GM12878 (cell line): ENCODE results near the gene RAB15.

Experiments
- EP300 ChIP-seq, 2 experiments: fragments of 150-350 bp in 1 of 2; IDR thresholded peaks; 2 replicates each; pipeline ENCODE4 v1.6.1; 2011 to 2012; ENCODE audit warnings: low read depth in 2 of 2, low read length in 2 of 2, borderline replicate concordance in 1 of 2, improper control_type of control experiment in 1 of 2, inconsistent platforms in 1 of 2; ENCODE audit not compliant: control insufficient read depth in 1 of 2
- GATAD2B ChIP-seq: fragments of 450-650 bp; conservative IDR thresholded peaks from 2 replicates; pipeline ENCODE4 v1.6.1; 2017; ENCODE audit warnings: low read depth, mild to moderate bottlenecking, moderate library complexity
- KDM1A ChIP-seq: fragments of 200-600 bp; sonication (generic); IDR thresholded peaks from 2 replicates; pipeline ENCODE4 v1.6.1; 2016; ENCODE audit warnings: borderline replicate concordance
- NR2C2 ChIP-seq: IDR thresholded peaks from 2 replicates; pipeline ENCODE4 v1.6.1; 2011; ENCODE audit warnings: borderline replicate concordance, low read depth; ENCODE audit not compliant: control insufficient read depth, insufficient read length
- POLR2A ChIP-seq: IDR thresholded peaks from 2 replicates; pipeline ENCODE4 v1.6.1; 2011; ENCODE audit warnings: low read depth, mild to moderate bottlenecking, low read length
- SMAD1 ChIP-seq: fragments of 450-650 bp; IDR thresholded peaks from 2 replicates; pipeline ENCODE4 v1.6.1; 2018; ENCODE audit warnings: mild to moderate bottlenecking, low read depth; ENCODE audit not compliant: partially characterized antibody
- TCF3 ChIP-seq: IDR thresholded peaks from 2 replicates; pipeline ENCODE4 v1.6.1; 2012; ENCODE audit warnings: low read depth, mild to moderate bottlenecking, low read length, borderline replicate concordance; ENCODE audit not compliant: insufficient read depth
- TF ChIP-seq, protein P1 (sequence below): IDR thresholded peaks from 2 replicates; pipeline ENCODE4 v1.6.1; 2011; ENCODE audit warnings: mild to moderate bottlenecking, low read depth, low read length, moderate library complexity; ENCODE audit not compliant: insufficient replicate concordance
- TF ChIP-seq, protein P2 (sequence below): IDR thresholded peaks from 2 replicates; pipeline ENCODE4 v1.6.1; 2012; ENCODE audit warnings: low read depth, low read length, improper control_type of control experiment
- TF ChIP-seq, protein P3 (sequence below), 3 experiments: IDR thresholded peaks in 2 of 3; conservative IDR thresholded peaks in 1 of 3; 2 replicates each; pipeline ENCODE4 v1.5.1; 2011; ENCODE audit warnings: low read depth in 3 of 3, low read length in 3 of 3, mild to moderate bottlenecking in 3 of 3, control low read depth in 2 of 3, moderate library complexity in 2 of 3, inconsistent platforms in 1 of 3, mixed read lengths in 1 of 3; ENCODE audit not compliant: control insufficient read depth in 2 of 3, insufficient read depth in 1 of 3; ENCODE audit errors: extremely low read depth in 1 of 3

DNA sequence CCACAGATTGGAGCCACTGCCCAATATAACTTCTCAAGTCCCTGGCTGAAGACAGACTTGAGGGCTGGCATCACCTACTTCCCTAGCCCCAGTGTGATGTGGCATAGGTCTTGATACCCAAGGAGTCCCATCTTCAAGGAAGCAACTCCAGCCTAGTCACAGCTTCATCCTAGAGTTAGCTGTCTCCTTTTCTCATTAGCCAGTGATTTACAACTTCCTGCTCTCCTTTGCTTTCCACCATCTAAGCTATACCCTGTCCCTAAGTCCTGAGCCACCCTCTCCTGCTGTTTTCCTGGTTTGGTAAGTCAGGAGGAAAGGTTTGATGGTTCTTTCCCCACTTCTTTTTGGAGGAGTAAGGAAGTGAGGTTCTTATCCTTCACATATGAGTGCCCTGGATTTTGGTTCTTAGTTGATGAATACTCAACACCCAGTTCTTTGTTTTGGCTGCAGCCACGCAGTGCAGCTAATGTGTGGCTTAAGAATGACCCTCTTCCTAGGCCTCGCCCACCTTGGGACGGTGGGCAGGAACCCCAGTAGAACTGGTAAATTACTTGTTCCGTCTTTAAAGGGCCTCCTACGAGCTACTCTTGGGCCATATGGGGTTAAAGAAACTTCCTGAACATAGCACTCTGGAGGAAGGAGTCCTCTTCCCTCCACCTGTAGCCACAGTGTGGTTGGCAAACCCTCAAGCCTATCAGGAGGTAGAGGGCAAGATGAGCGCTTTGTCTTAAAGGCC, 25.7 kb downstream of the RAB15 start:
- TF ChIP-seq SMAD1 (no peak), EP300 (IDR thresholded peaks at IDR 0.05; ENCODE audit: borderline replicate concordance in 1 of 2, control insufficient read depth in 1 of 2, low read depth in 2 of 2, low read length in 2 of 2) (no peak), KDM1A (no peak), TCF3 (no peak), GATAD2B (no peak), NR2C2 (no peak), POLR2A (no peak)
- TF ChIP-seq, protein P1, sequence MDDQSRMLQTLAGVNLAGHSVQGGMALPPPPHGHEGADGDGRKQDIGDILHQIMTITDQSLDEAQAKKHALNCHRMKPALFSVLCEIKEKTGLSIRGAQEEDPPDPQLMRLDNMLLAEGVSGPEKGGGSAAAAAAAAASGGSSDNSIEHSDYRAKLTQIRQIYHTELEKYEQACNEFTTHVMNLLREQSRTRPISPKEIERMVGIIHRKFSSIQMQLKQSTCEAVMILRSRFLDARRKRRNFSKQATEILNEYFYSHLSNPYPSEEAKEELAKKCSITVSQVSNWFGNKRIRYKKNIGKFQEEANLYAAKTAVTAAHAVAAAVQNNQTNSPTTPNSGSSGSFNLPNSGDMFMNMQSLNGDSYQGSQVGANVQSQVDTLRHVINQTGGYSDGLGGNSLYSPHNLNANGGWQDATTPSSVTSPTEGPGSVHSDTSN, result no peak
- TF ChIP-seq, protein P2, sequence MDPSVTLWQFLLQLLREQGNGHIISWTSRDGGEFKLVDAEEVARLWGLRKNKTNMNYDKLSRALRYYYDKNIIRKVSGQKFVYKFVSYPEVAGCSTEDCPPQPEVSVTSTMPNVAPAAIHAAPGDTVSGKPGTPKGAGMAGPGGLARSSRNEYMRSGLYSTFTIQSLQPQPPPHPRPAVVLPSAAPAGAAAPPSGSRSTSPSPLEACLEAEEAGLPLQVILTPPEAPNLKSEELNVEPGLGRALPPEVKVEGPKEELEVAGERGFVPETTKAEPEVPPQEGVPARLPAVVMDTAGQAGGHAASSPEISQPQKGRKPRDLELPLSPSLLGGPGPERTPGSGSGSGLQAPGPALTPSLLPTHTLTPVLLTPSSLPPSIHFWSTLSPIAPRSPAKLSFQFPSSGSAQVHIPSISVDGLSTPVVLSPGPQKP, result no peak
- TF ChIP-seq, protein P3, sequence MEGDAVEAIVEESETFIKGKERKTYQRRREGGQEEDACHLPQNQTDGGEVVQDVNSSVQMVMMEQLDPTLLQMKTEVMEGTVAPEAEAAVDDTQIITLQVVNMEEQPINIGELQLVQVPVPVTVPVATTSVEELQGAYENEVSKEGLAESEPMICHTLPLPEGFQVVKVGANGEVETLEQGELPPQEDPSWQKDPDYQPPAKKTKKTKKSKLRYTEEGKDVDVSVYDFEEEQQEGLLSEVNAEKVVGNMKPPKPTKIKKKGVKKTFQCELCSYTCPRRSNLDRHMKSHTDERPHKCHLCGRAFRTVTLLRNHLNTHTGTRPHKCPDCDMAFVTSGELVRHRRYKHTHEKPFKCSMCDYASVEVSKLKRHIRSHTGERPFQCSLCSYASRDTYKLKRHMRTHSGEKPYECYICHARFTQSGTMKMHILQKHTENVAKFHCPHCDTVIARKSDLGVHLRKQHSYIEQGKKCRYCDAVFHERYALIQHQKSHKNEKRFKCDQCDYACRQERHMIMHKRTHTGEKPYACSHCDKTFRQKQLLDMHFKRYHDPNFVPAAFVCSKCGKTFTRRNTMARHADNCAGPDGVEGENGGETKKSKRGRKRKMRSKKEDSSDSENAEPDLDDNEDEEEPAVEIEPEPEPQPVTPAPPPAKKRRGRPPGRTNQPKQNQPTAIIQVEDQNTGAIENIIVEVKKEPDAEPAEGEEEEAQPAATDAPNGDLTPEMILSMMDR (IDR thresholded peaks at IDR 0.05 in 2 of 3, conservative IDR thresholded peaks at IDR 0.05 in 1 of 3; ENCODE audit: control insufficient read depth in 2 of 3, extremely low read depth in 1 of 3, insufficient read depth in 1 of 3, low read depth in 3 of 3, low read length in 3 of 3), result no peak
